CD4-positive, alpha-beta T cell treated with Interleukin-6 at 100 ng/mL for 8 hours (primary cell): ENCODE results near the gene LDLRAP1.
A peak's percentile ranks its signal among the peaks of the same experiment; 100 is the strongest.
"Not testable (repeated sequence)": the region's sequence is repeated elsewhere in the genome, so short reads cannot be mapped to it uniquely, and the experiment has no call there.

ENCODE experiments used
- DNase-seq: peaks from one replicate; pipeline ENCODE4 v3.0.0-alpha.2; 2020; ENCODE audit warnings: mixed read lengths, low spot score

The LDLRAP1 gene, protein sequence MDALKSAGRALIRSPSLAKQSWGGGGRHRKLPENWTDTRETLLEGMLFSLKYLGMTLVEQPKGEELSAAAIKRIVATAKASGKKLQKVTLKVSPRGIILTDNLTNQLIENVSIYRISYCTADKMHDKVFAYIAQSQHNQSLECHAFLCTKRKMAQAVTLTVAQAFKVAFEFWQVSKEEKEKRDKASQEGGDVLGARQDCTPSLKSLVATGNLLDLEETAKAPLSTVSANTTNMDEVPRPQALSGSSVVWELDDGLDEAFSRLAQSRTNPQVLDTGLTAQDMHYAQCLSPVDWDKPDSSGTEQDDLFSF

DNA sequence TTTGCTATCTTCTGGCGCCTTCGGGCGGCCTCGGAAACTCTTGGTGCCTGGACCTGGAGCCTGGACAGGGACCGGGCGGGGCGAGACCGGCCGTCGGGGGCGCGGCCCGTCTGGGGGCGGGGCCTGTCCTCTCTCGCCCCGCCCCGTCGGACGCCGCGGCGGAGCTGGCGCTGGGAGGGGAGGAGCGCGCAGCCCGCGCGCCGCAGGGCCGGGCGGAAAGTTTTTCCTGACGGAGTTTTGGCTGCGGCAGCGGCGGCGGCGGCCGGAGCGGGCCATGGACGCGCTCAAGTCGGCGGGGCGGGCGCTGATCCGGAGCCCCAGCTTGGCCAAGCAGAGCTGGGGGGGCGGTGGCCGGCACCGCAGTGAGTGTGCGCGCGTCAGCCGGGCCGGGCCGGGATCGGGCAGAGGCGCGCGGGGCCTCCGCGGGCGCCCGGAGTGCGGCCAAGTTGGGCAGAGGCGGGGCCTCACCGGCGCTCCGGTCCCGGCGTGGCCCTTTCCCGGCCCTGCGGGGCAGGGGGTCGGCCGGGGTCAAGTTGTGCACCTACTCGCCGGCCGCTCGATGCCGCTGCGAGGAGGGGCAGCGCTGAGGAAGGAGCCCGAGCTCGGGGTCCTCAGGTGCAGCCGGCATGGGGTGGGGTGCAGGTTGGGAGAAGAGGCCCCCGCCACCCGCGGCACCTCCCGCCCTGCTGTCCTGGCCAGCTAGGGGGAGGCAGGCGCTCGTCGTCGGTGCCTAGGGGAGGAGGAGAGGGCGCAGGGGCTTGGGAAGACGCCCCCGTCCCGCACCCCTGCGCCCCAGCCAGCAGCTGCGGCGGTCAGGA, at the start of gene LDLRAP1:
Gene LDLRAP1 (plus strand): TSS at position 182 of the 818 bp plus-strand sequence. CDS start 93 bp downstream, at position 275.
- peak; percentile 50 for DNase-seq

DNA sequence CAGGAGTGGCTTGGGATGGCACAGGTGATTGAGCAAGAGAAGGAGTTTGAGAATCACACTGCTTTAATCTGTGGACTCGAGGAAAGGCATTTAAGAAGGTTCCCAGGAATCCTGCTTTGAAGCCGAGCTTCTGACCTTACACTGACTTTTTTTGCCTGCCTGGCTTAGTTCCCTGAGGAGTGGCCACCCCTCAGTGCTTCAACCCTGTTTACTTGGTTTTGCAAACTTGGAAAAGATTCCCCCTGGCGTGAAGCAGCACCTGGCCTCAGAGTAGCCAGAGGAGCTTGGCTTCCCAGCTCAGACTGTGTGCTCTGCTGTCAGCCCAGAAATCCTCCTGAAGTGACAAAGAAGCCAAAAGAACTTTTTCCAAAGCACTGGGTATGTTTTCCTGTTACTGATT, 48.5 kb upstream of the LDLRAP1 start:
- DNase-seq: no peak

DNA sequence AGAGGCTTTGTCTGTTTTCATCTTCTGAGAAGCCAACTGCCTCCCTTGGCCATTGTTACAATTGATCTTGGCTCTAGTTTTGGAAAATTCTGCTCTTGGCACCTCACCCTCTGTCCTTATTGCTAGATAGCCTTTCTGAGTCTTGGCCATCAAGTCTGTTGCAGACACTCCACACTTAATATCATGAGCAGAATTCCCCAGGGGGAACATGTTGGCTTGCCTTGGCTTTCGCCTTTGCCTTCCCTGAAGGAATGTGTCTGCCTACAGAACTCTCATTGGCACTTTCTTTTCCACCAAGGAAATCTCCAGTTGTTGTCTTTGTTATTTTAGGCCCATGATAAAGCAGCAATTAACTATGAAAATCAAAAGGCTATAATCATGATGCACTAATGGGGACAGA, 42.7 kb upstream of the LDLRAP1 start:
- no peak for DNase-seq

DNA sequence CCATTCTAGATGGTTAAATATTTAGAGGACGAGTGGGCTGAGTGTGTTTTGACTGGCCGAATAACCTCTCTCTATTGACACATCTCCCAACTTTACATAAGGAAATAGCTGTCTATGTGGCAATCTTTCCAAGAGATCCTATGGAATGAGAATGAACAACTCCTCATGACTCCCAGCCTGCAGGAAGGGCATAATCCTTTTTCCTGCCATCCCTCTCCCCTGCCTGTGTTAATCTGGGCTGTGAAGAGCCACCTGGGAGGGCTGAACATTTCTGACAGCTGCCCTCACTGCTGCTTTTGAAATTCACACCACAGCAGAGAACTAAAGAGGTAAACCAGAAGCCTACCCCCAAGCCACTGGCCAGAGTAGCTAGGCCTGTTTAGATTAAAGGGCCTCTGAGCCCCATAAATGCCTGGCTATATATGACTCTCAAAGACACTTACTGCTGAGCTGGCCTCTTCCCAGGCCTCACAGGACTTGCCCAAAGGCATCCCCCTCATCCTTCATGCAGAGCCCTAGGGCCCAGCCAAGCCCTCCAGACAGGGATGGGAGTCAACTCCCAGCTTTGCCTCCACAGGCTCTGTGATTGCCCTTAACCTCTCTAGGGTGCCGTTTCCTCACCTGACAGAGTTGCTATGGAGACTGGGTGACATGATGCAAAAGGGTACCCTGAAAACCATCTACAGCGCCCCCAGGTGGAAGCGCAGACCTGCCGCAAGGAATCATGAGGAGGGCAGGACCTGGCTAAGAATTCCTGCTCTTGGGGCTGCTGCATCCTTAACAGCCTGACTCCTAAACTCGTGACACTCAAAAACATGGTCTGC, 42.0 kb upstream of the LDLRAP1 start:
- DNase-seq: no peak

DNA sequence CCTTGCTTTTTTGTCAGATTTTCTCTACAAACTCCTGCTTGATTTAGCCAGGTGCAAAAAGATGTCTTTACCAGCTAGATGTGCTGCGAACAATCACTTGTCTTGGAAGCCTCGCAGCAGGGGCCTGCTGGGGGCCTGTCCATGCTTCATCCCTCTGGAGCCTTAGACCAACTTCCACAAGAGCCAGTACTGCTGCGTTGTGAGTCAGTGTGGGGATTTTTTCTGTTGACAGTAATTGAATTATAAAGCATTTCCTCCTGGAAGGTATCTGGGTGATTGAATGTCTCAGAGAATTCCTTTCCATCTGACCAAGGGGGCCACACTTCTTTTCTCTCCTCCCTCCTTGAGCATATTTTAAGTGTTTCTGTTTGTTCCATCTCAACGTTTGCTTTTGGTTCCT, 40.4 kb upstream of the LDLRAP1 start:
- no peak for DNase-seq

DNA sequence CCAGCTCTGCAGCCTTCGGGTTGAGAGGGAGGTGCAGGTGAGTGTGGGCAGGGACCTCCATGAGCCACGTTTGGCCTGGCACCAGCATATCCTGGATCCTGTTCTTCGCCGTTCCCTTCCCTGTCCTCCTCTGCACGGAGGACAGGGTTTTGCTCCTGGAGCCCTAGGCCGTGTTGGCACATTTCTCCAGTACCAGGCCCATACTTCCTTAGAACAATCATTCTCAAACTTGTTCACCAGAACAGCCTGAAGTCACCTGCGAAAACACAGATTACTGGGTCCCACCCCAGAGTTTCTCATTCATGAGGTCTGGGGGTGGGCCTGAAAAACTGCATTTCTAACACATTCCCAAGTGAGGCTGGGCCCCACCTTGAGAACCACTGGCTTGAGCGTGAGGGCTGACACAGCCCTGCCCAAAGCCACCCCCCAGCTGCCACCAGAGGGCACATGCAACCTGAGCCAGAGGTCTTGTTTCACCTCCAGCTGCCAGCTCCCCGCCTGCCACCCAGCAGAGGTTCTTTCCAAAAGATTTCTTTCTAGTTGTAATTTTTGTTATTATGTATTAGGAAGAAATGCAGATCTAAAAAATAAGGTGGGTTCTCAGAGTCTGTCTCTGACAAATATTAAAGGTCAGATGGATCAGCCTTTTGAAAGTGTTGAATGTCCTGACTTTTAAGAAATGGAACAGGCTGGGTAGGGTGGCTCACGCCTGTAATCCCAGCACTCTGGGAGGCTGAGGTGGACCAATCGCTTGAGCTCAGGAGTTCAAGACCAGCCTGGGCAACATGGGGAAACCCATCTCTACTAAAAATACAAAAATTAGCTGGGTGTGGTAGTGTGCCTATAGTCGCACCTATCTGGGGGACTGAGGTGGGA, 39.6 kb upstream of the LDLRAP1 start:
- peak; percentile 75 for DNase-seq

DNA sequence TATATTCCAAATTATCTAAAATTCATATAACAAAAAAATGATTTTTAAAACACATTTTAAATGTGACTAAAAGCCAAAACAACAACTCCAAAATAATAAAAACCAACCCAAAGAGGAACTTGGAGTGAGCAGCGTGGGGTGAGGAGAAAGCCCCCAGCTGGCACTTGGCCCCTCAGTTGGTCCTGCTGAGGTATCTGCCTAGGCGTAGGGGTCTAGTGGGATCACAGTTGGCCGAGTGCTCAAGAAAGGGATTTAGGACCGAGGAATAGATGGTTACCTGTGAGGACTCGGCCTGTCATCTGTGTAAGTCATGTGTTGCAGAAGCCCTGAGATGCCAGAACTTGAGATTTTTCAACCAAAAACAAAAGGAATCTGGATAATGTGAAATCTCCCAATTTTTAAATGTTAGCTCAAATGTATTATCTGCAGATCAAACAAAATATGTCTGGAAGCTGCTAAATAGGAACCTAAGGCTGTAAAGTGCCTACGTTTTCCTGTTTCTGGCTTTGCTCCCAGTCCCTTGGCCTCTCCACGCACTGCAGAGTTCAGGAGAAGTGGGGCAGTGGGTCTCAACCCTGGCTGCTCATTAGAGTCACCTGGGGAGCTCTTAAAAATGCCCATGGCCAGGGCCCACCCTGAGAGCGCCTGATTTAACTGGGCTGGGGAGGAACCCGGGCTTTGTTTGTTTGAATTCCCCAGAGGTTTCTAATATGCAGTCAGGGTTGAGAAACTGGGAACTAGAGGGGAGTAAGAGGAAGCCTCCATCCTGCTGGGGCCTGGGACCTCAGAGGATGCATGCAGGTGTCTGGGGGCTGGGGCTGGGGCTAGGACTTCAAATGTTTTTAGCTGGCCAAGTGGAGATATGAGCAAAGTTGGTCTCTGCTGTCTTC, 38.5 kb upstream of the LDLRAP1 start:
- DNase-seq: no peak

DNA sequence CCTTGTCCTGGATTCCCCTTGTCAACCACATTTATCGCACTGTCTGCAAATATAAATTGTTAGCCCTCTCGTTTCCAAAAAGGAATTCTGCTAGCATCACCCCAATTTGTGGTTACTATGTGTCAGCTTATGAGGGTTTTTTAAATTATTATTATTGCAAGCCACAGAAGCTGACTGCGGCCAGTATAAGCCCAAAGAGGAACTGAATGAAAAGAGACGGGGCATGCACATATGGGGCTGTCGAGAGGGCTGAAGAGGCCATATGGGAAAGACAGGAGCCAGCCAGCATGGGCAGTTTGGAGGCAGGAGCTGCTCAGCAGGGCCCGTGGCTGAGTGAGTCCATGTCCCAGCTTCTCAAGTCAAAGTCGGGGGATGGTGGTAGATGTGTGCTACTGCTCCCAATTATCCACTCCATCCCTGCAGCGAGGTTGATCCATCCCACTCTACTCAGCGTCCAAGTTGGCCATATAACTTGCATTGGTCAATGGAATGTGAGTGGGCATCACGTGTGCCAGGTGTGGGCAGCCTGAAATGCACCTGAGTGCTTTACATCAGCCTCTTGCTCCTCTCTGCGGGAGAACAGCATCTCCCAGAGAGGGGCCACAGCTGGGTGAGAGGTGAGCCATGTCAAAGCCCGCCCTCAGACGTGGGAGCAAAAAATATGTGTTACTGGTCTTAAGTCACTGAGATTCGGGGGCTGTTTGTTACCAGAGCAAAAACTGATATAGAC, 37.6 kb upstream of the LDLRAP1 start:
- DNase-seq: no peak

DNA sequence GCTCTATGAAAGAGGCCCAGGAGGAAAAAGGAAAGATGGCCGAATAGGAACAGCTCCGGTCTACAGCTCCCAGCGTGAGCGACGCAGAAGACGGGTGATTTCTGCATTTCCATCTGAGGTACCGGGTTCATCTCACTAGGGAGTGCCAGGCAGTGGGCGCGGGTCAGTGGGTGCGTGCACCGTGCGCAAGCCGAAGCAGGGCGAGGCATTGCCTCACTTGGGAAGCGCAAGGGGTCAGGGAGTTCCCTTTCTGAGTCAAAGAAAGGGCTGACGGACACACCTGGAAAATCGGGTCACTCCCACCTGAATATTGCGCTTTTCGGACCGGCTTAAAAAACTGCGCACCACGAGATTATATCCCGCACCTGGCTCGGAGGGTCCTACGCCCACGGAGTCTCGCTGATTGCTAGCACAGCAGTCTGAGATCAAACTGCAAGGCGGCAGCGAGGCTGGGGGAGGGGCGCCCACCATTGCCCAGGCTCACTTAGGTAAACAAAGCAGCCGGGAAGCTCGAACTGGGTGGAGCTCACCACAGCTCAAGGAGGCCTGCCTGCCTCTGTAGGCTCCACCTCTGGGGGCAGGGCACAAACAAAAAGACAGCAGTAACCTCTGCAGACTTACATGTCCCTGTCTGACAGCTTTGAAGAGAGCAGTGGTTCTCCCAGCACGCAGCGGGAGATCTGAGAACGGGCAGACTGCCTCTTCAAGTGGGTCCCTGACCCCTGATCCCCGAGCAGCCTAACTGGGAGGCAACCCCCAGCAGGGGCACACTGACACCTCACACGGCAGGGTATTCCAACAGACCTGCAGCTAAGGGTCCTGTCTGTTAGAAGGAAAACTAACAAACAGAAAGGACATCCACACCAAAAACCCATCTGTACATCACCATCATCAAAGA, 36.6 kb upstream of the LDLRAP1 start:
- DNase-seq: not testable (repeated sequence)

DNA sequence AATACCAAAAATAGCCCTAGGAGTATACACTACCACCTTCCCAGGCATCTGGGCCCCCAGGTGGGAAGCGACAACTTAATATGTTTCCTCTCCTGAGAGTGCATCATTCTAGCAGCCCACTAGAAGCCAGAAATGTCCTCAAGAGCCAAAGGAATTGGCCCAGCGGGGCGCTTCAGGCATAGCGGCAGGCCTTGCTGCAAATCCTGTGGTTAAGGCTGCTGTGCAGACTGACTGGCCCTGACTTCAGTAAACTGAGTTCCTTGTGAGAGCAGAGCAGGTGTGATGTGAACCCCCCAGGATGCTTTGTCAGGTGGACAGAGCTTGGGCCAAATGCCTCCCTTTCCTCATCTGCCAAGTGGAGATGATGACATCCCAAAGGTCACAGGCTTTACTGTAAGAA, 29.7 kb upstream of the LDLRAP1 start:
- no peak for DNase-seq

DNA sequence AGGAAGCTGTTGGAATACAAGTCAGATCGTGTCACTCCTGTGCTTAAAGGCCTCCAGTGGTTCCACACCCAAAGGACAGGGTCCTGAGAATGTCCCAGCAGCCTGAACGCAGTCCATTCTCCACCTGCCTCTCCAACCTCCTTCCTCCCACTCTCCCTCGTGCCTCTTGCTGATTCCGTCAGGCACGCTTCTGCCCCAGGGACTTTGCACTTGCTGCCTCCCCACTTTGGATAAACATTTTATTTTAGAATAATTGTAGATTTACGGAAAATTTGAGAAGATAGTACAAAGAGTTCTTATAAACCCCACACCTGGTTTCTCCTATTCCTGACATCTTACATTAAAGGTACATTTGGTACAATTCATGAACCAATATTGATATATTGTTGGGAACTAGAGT, 28.4 kb upstream of the LDLRAP1 start:
- DNase-seq: no peak

DNA sequence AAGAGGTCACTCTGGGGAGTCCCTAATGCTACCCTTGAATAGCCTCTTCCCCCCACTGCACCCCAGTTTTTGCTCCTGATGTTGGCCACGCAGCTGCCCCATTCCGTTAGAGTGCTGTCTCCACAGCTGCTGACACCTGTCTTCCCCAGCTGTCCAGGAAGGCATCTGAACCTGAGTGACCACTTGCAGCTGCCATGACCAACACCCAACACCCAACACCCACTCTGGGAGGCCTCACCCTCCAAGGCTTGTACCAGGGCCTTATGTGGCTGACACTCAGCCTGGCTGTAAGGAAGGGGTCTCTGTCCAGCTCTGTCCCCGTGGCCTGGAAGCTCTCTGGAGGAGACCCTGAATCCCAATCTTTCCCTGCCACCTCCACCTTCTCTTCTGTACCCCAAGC, 26.7 kb upstream of the LDLRAP1 start:
- no peak for DNase-seq

DNA sequence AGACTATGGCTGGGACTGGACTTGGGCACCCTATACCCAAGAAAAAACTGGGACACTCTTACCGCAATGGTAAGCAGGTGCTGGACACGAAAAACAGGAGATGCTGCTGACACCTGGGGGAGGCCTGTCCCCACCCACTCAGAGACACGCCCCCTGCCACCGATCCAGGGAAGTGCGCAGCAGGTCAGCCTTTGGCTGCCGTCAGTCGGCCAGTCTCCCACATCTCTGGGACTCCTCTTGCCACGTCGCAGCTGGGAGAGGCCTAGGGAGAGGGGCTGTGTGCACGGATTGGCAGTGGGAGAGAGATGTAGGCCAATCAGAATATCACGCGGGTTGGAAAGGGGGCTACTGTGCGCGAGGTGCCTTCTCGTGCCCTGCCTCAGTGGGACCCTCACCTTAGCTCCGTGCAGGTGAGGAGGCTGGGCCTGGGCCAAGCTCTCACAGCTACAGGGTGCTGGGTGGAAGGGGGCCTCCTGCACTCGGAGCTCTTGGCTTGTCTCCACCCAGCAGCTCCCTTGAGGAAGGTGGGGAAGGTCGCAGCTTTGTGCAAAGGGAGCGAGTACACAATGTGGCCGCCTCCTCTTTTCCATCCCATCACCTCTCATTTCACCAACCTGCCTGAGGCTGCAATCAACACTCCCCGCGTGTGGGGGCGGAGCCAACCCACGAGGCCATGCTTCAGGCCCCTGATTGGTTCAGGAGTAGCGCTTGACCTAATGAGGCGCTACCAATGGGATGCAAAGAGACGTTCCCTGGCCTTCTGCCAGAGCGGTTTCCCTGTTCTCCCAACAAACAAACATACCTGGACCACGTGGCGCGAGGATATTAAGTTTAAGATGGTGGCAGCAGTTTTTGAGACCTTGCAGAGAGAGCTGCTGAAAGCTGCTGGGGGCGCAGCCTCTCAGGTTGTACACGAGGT, 25.7 kb upstream of the LDLRAP1 start:
- no peak for DNase-seq

DNA sequence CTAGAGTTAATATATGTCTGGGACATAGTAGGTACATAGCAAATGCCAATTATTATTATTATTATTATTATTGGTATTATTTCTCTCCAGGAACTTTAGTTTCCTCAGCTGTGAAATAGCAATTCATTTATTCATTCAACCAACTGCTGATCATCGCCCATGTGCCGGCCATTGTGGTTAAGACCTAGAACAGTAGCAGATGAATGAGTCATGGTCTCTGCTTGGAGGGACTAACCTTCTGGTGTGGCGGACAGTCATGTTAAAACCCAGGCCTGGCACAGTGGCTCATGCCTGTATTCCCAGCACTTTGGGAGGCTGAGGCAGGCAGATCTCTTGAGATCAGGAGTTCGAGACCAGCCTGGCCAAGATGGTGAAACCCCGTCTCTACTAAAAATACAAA, 23.8 kb upstream of the LDLRAP1 start:
- DNase-seq: no peak

DNA sequence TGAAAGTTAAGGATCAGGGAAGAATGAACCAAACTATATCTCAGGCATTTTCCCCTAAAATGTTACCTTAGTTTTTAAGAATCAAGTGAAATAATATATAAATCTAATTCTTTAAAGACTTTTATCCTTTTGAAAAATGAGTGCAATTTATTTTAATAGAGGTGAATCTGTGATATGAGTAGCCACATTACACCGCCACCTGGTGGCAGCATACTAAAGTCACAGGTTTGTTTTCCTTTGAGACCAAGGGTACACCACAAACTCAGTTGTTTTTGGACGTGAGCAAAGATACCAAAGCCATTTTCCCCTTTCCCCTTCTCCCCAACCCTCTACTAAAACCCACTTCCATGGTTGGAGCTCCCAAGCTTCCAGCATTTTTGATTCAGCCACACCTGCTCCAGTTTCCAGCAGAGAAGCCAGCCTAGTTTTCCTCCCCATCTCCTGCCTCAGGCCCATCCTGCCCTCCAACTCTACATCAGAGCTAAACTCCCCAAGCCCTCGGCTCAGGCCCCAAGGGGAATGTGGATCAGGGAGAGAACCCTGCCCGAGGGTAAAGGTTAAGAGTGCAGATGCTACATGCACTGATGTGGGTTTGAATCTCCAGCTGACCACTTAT, 22.9 kb upstream of the LDLRAP1 start:
- DNase-seq: peak; percentile 74

DNA sequence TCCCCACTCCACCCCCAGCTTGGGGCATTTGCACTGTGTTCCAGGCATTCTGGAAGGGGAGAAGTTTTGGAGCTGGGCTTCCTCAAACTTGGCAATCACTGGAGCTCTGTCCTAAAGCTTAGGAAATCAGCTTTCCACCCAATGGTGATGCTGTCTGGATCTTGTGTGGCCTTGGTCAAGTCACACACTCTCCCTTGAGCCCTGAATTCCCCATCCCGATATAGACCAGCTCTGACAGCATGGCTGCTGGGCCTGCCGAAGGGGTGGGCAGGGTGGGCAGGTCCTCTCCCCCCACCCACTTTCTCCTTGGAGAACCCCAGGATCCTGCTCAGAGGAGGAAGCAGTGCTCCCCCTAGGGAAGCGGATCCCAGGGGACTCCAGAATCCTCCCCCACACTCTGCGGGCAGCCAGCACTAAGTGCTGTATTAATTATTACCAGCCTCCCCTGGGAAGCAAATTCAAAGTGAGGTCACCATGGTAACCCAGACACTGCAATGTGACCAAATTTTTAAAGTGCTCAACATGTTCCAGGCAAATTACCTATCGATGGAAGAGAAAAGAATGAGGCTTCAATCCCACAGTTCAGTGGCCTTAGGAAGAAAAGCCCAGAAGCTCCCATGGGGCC, 21.3 kb upstream of the LDLRAP1 start:
- no peak for DNase-seq

DNA sequence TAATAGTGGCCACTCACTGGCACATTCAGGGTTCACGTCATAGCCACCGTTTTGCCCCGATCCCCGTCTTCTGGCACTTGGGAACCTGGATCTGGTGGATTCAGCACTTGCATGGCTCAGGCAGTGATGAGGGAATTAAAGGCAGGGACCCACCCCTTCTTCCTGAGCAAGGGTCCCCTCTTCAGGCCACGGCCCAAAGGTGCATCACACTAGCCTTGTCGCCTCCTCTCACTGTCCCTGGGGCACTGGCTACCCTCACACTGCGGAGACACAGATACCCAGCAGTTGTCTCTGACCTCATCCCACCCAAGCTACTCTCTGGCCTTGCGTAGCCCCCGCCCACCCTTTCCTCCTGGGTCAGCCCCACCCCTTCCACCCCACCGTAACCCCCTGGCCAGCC, 19.9 kb upstream of the LDLRAP1 start:
- DNase-seq: no peak
